Measurements from ENCODE around the gene UBTD1.

DNA sequence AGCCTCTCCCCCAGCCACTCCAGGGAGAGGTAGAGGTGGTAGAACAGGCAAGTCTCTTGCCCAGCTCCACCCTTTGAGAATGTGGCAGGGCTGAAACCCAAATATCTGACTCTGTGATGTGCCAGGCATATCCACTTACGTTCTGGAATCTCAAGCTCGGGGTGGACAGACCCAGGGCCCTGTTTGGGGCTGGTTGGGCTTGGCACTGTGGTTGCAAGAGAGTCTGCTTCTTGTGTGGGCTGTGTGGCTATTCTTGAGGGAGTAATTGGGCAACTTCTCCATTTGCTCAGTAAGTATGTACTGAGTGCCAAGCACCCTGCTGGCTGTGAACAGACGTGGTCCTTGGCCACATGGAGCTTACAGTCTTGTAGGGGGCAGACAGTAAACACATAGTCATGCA lies 4.7 kb downstream of the UBTD1 start:
- no peak for TF ChIP-seq POLR2A (IDR thresholded peaks at IDR 0.05)
- TF ChIP-seq, protein P1, sequence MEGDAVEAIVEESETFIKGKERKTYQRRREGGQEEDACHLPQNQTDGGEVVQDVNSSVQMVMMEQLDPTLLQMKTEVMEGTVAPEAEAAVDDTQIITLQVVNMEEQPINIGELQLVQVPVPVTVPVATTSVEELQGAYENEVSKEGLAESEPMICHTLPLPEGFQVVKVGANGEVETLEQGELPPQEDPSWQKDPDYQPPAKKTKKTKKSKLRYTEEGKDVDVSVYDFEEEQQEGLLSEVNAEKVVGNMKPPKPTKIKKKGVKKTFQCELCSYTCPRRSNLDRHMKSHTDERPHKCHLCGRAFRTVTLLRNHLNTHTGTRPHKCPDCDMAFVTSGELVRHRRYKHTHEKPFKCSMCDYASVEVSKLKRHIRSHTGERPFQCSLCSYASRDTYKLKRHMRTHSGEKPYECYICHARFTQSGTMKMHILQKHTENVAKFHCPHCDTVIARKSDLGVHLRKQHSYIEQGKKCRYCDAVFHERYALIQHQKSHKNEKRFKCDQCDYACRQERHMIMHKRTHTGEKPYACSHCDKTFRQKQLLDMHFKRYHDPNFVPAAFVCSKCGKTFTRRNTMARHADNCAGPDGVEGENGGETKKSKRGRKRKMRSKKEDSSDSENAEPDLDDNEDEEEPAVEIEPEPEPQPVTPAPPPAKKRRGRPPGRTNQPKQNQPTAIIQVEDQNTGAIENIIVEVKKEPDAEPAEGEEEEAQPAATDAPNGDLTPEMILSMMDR (IDR thresholded peaks at IDR 0.05 in 4 of 5, conservative IDR thresholded peaks at IDR 0.05 in 1 of 5), result no peak

Measured in gastrocnemius medialis (tissue), 4 donors.